ENCODE data around the gene ACOD1.
"Not testable (repeated sequence)": the region's sequence is repeated elsewhere in the genome, so short reads cannot be mapped to it uniquely, and the experiment has no call there.

Gene ACOD1

GRCh38 chr13:76948149-76948548 lies at the start of gene ACOD1:
Gene ACOD1 (plus strand): TSS chr13:76948511. CDS start chr13:76948559, 48 bp downstream.
- no peak for DNase-seq (ENCODE audit: low read depth)

- not testable (repeated sequence) for DNase-seq (ENCODE audit: low read depth)
Measured at GRCh38 chr13:76899066-76899465, 49.2 kb upstream of the ACOD1 start.

GRCh38 chr13:76903544-76904162 lies 44.7 kb upstream of the ACOD1 start:
- DNase-seq (ENCODE audit: low read depth) = peak; percentile 71

GRCh38 chr13:76904507-76904906 lies 43.8 kb upstream of the ACOD1 start:
- DNase-seq (ENCODE audit: low read depth) = no peak

GRCh38 chr13:76912476-76912875 lies 35.8 kb upstream of the ACOD1 start:
- DNase-seq (ENCODE audit: low read depth) = no peak

DNA sequence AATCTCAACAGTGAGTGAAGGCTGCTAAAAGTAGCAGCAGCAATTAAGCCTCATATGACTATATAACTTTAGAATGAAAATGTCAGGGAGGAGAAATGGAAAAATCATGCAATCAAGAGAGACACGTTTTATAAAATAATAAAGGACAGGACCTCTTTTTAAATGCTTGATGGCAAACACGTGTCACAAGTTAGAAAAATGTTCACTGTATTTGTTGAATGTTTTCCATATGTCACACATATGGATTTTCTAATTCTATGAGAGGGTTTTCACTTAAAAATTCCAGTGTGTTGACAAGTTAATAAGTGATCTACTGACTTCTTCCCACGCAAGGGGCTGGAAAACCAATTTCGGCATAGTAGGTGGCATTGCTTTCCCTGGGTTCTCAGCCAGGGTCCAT lies 34.4 kb upstream of the ACOD1 start:
- DNase-seq (ENCODE audit: low read depth) = no peak

- no peak for DNase-seq (ENCODE audit: low read depth)
Measured at GRCh38 chr13:76917095-76917494, 31.2 kb upstream of the ACOD1 start.

GRCh38 chr13:76917755-76918481 lies 30.4 kb upstream of the ACOD1 start:
- not testable (repeated sequence) for DNase-seq (ENCODE audit: low read depth)

GRCh38 chr13:76921516-76921915 lies 26.8 kb upstream of the ACOD1 start:
- no peak for DNase-seq (ENCODE audit: low read depth)

- no peak for DNase-seq (ENCODE audit: low read depth)
Measured at GRCh38 chr13:76925115-76925514, 23.2 kb upstream of the ACOD1 start.

GRCh38 chr13:76927955-76928354 lies 20.4 kb upstream of the ACOD1 start:
- no peak for DNase-seq (ENCODE audit: low read depth)

DNA sequence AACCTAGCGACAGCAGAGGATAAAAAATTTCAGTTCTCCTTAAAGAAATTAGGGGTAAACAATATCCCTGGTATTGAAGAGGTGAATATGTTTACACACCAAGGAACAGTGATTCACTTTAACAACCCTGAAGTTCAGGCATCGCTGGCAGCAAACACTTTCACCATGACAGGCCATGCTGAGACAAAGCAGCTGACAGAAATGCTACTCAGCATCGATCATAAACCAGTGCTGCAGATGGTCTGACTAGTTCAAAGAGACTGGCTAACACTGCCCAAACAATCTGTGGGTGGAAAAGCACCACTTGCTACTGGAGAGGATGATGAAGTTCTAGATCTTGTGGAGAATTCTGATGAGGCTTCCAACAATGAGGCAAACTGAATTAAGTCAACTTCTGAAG lies 19.9 kb upstream of the ACOD1 start:
- DNase-seq (ENCODE audit: low read depth) = no peak

DNA sequence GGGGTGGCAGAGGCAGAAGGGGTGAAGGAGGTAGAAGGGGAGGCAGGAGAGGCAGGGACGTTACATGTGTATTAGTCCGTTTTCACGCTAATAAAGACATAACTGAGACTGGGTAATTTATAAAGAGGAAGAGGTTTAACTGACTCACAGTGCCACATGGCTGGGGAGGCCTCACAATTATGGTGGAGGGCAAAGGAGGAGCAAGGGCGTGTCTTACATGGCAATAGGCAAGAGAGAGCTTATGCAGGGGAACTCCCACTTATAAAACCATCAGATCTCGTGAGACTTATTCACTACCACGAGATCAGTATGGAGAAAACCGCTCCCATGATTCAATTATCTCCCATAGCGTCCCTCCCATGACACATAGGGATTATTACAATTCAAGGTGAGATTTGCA lies 19.0 kb upstream of the ACOD1 start:
- DNase-seq (ENCODE audit: low read depth) = no peak

- no peak for DNase-seq (ENCODE audit: low read depth)
Measured at GRCh38 chr13:76929851-76930374, 18.4 kb upstream of the ACOD1 start.

- DNase-seq (ENCODE audit: low read depth) = no peak
Measured at GRCh38 chr13:76932076-76932475, 16.2 kb upstream of the ACOD1 start.

- DNase-seq (ENCODE audit: low read depth) = no peak
Measured at GRCh38 chr13:76934671-76935070, 13.6 kb upstream of the ACOD1 start.

GRCh38 chr13:76936763-76937162 lies 11.5 kb upstream of the ACOD1 start:
- no peak for DNase-seq (ENCODE audit: low read depth)

DNA sequence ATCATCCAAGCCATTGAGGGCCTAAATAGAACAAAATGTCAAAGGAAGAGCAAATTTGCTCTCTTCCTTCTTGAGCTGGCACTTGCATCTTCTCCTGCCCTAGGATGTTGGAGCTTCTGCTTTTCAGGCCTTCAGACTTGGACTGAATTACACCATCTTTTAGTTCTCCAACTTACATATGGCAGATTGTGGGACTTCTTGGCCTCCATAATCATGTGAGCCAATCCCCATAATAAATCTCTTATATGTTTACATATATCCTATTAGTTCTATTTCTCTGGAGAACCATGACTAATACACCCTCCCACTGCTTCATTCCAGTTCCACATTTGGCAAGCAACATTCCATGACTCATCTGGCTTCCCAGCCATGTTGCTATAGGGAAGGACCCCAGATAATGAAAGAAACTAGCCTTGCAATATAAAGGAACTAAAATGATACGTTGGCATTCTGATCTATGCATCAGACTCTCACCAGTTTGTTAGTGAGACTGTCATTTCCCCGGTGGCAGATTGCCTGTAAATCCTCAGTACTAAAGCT lies 11.0 kb upstream of the ACOD1 start:
- DNase-seq (ENCODE audit: low read depth) = no peak

GRCh38 chr13:76939215-76939614 lies 9.1 kb upstream of the ACOD1 start:
- no peak for DNase-seq (ENCODE audit: low read depth)

GRCh38 chr13:76942363-76942762 lies 5.9 kb upstream of the ACOD1 start:
- DNase-seq (ENCODE audit: low read depth) = no peak

DNA sequence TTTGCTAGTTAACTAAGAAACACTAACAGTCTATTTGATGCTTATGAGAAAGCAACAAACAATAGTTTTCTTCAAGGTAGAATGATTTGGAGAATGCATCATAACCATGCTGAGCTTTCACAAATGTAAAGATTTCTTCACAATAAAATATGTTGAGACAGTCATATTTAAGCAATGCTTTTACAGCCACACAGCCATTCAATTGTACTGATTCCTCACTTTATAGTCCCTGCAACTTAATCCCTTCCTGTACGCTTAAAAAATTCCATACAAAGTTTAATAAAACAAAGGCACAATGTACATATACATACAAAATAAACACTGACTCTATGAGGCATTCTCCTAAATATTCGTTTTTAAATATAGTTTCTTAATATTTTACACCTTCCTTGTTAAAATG lies 4.7 kb upstream of the ACOD1 start:
- DNase-seq (ENCODE audit: low read depth) = no peak

- DNase-seq (ENCODE audit: low read depth) = no peak
Measured at GRCh38 chr13:76944456-76944855, 3.9 kb upstream of the ACOD1 start.

DNA sequence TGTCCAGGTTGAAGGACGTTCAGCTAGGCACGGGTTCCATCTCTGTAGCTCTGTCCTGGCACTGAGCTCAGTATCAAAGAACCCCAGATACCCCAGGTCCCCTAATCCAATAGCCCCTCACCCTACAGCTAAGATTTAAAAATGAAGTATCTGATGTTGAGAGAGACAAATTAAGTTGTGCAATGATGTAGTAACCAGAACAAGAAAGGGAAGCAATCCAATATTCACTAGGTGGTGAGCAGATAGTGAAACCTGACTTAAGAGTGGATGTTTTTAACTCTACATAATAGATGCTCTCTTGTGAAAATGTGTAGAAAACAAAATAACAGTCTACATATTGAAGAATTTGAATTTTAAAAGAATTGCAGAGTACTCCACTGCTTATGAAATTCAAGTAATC lies 1.8 kb downstream of the ACOD1 start:
- no peak for DNase-seq (ENCODE audit: low read depth)
